ENCODE results near the gene PTF1A.
"Not testable (repeated sequence)": the region's sequence is repeated elsewhere in the genome, so short reads cannot be mapped to it uniquely, and the experiment has no call there.

Gene PTF1A

DNA sequence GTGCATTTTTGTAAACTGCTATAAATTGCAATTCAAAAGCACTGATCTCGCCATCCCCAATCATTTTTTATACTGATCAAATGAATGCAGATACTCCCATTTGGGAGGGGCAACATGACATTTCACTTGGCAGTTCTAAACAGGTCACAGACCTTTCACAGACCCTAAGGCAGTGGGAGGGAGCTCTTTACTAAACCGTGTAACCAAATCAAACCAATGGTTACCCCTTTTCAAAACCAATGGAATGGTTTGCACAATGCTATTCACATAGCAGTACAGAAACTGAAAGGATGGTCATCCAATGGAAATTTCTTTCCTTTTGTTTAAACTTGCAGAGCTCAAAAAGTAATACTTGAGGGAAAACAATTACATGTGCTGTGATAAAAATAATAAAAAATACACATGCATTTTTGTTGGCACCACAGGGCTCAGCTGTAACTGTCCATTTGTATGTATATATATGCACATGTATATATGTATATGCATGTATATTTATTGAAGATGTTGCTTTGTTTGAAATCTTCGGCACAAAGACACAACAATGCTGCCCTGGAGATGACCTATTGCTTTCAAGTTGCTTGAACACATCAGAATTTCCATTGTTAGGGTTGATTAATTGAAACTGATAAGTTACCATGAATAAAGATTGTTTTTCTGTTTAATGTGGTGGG is 14.0 kb downstream of the PTF1A start:
- no peak for DNase-seq

DNA sequence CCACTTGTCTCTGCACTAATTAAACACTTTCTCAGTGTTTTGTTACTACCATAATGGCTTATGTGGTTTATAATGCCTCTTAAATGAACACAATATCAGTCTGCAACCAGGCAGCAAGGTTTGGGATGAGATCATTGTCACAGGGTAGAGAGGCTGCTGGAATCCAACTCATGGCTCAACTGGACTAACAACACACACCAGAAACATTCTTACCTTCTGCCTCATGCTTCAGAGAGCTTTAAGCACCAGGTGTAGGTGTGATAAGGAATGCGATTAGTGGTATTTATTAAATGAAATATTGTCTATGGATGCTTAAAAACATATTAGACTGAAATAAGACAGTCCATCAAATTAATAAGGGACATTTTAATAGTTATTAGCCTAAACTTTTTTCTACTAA is 25.4 kb downstream of the PTF1A start:
- no peak for DNase-seq

DNA sequence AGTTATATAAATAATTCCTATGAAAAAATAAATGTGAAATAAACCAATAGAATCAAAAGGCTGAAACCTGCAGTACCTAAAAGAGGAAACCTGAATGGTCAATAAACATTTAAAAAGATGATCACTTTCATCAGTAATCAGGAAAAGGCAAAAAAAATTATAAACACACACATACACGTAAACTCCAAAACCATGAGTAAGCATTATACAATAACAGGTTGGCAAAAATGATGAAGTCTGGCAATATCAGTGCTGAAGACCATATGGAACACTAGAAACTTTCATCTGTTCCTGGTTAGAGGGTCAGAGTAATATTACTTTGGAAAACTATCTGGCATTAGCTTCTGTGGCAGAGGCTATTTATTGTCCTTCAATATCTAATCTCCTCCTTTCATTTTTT is 38.5 kb downstream of the PTF1A start:
- DNase-seq = no peak

DNA sequence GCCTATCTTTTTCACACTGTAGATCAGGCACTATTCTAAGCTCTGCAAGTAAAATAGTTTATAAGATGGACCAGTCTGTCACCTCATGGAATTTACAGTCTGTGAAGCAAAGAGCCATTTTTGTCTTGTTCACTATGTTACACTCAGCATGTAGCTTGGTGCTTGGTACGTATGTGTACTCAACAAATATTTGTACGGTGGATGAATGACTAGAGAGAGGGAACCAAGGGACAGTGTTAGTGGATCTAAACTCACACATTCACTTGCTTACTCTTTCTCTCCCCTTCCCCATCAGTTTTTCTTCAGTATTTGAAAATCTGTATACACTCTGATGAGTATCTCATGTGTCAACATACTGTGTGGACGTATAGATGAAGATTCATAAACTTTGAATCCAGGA is 45.9 kb downstream of the PTF1A start:
- DNase-seq = no peak

DNA sequence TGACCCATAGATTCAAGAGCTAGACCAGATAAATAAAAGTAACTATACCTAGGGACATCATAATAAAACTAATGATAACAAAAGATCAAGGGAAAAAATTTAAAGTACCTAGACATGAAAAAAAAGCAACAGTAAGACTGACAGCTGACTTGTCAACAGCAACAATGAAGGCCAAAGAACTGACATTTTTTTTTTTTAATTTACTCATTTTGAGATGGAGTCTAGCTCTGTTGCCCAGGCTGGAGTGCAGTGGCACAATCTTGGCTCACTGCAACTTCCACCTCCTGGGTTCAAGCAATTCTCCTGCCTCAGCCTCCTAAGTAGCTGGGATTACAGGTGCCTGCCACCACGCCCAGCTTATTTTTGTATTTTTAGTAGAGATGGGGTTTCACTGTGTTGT is 49.7 kb downstream of the PTF1A start:
- DNase-seq = not testable (repeated sequence)

Data from right forelimb (tissue), 1 donor.